Lower lobe of right lung (tissue), 2 donors: ENCODE data around the gene HSD17B12. TPM values are rescaled to one million over a fixed set of nuclear protein-coding genes. Genes with fewer than 3 reads are reported as not detected.

Source experiments
- ATAC-seq, 2 donors: fragments of 200-7000 bp; cut with Tn5 transposase; one replicate each; pipeline ENCODE4 v1.9.1; 2020 to 2022; ENCODE audit warnings: mild to moderate bottlenecking in 2 of 2, moderate library complexity in 2 of 2
- DNase-seq: peaks from one replicate; pipeline ENCODE4 v3.0.0-alpha.2; 2020
- H3K27ac ChIP-seq: fragments of 200-600 bp; one replicate; pipeline ENCODE4 v1.8.0; 2022
- H3K27me3 ChIP-seq: fragments of 200-600 bp; one replicate; pipeline ENCODE4 v1.8.0; 2022; ENCODE audit warnings: low read depth
- H3K36me3 ChIP-seq: fragments of 200-600 bp; one replicate; pipeline ENCODE4 v1.8.0; 2022; ENCODE audit warnings: mild to moderate bottlenecking
- H3K4me1 ChIP-seq: fragments of 200-600 bp; one replicate; pipeline ENCODE4 v1.8.0; 2022
- H3K4me3 ChIP-seq: fragments of 200-600 bp; one replicate; pipeline ENCODE4 v1.8.0; 2022; ENCODE audit warnings: mild to moderate bottlenecking
- H3K9me3 ChIP-seq: fragments of 200-600 bp; one replicate; pipeline ENCODE4 v1.8.0; 2022
- intact Hi-C: fragments of 100-400 bp; cut with DNase I; formaldehyde crosslinking; loops from one replicate; pipeline ENCODE4 v1.11.0; 2022
- total RNA-seq: library from RNA; stranded (reverse); fragmentation: NEBNext Ultra II Directional; extraction: Animal tissue kit (Norgen Biotek cat#: 25700); gene quantifications from one replicate; pipeline ENCODE4 v1.2.1, GENCODE V29; 2021
- TF ChIP-seq, protein P1 (sequence below): fragments of 200-600 bp; IDR thresholded peaks from one replicate; pipeline ENCODE4 v1.8.0; 2022; ENCODE audit warnings: antibody characterized with exemption, mild to moderate bottlenecking
- donor health status: DM: no; HTN: yes; CAD: no; lungs with severe emphysema.

The HSD17B12 gene
- total RNA-seq, 1 donor from 2014 or later: 101 TPM

DNA sequence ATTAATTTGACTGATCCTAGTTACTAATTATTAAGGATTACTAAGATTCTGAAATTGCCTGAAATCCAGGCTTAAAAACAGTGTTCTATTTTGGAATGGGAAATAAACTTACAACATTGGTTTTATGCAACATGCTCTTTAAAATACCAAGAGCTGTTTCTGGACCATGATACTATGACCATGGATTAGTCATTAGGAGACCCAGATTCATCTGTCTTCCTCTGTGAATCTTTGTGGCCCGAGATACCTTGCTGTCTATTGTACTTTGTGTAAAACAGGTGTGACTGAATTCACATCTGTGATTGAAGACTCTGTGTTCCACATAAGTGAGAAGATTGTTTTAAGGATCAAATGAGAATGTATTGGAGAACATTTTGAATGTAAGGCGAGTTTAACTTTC is 98.8 kb downstream of the HSD17B12 start:
- Histone ChIP-seq H3K4me3 (no peak overlapping the region), H3K27me3 (no peaks in the 10 kb centered on the region), H3K9me3 (peaks cover 7% of the 10 kb centered on the region), H3K36me3 (no peaks in the 10 kb centered on the region), H3K27ac (no peak overlapping the region), H3K4me1 (no peaks in the 10 kb centered on the region)
- no peak for DNase-seq
- TF ChIP-seq, protein P1, sequence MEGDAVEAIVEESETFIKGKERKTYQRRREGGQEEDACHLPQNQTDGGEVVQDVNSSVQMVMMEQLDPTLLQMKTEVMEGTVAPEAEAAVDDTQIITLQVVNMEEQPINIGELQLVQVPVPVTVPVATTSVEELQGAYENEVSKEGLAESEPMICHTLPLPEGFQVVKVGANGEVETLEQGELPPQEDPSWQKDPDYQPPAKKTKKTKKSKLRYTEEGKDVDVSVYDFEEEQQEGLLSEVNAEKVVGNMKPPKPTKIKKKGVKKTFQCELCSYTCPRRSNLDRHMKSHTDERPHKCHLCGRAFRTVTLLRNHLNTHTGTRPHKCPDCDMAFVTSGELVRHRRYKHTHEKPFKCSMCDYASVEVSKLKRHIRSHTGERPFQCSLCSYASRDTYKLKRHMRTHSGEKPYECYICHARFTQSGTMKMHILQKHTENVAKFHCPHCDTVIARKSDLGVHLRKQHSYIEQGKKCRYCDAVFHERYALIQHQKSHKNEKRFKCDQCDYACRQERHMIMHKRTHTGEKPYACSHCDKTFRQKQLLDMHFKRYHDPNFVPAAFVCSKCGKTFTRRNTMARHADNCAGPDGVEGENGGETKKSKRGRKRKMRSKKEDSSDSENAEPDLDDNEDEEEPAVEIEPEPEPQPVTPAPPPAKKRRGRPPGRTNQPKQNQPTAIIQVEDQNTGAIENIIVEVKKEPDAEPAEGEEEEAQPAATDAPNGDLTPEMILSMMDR: no peak
- ATAC-seq: no peak
- intact Hi-C loops: no loop called here

DNA sequence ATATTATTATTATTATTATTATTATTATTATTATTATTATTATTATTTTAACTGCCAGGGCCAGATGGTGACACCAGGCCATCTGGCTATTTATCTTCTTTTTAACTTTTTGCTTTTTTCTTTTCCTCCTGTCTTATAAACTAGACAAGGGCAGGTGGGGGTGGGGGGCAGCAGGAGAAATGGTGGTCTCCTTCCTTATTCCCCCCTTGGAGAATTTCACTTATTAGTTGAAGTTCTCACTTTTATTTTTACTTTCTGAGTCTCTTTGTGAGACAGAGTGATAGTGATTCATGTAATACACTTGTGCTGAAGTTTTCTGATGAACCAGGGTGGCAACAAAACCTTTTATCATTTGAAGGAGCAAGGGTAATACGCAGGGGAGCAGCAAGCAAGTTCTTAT is 103.8 kb downstream of the HSD17B12 start:
- H3K27ac ChIP-seq: no peak overlapping the region
- H3K27me3 ChIP-seq: no peaks in the 10 kb centered on the region
- no peaks in the 10 kb centered on the region for H3K4me1 ChIP-seq
- DNase-seq: no peak
- TF ChIP-seq, protein P1: no peak
- H3K9me3 ChIP-seq: peaks cover 16% of the 10 kb centered on the region
- H3K36me3 ChIP-seq: no peaks in the 10 kb centered on the region
- no peak overlapping the region for H3K4me3 ChIP-seq
- intact Hi-C loops: no loop called here
- ATAC-seq: no peak

DNA sequence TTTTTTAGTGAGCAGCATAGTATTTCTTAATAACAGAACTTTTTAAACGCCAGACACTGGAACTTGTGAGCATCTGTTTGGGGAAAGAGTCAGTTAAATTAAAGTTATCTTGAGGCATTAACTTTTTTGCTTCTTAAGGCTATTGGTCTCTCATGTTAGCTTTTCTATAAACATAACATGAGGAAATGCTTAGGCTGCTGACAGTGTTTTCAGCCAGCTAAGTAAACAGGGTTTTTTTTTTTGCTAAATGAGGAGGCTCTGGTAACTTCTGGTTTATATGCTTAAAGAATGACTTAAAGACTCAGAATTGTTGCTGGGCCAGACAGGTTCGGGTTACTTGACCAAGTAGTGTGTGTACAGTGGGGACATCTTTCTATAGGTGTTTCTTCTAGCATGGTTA is 104.3 kb downstream of the HSD17B12 start:
- intact Hi-C loops: no loop called here
- TF ChIP-seq, protein P1: no peak
- H3K36me3 ChIP-seq: no peaks in the 10 kb centered on the region

DNA sequence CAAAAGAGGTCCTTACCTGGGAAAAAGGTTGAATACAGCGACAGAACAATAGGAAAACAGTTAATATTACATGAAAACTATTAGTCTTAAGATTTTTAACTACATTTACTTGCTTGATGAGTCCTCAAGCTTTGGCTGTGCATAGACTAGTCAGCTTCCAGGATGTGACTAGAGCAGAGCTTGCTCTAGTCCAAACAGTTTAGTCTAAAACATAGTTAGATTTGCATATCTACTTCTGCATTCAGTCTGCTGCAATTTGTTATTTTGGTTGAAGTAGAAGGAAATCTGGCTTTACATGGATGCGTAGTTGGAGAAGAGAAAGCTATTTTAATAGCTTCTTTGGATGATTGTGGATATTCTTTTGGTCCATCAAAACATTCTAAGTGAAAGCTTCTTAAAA is 104.8 kb downstream of the HSD17B12 start:
- Histone ChIP-seq H3K27me3 (no peaks in the 10 kb centered on the region), H3K4me3 (no peak overlapping the region), H3K27ac (no peak overlapping the region), H3K9me3 (peaks cover 16% of the 10 kb centered on the region), H3K4me1 (no peaks in the 10 kb centered on the region), H3K36me3 (no peaks in the 10 kb centered on the region)
- DNase-seq: no peak
- intact Hi-C loops: no loop called here
- TF ChIP-seq, protein P1: no peak
- ATAC-seq: no peak

More for the DNA sequence above, 104.3 kb downstream of the HSD17B12 start:
- peaks cover 16% of the 10 kb centered on the region for H3K9me3 ChIP-seq
- DNase-seq: no peak
- no peak overlapping the region for H3K27ac ChIP-seq
- H3K4me3 ChIP-seq: no peak overlapping the region
- no peak for ATAC-seq
- H3K27me3 ChIP-seq: no peaks in the 10 kb centered on the region
- H3K4me1 ChIP-seq: no peaks in the 10 kb centered on the region

DNA sequence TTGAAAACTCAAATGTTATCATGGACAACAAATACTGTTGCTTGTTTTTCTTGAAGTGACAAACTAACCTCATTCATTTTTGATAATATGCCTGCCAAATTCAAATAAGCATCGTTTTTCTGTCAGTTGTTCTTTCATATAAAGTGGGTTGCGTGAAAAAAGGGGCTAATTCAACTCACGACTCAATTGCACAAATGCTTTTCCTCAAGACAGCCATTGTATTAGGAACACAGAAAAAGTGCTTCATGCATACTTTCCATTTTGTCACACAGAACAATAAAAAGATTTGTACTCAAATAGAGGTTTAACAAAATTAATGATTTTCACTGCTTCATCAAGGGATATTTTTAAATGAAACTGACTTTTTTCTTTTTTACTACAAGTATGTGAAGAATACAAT is 105.5 kb downstream of the HSD17B12 start:
- ATAC-seq (no peak), DNase-seq (no peak)
- Histone ChIP-seq H3K4me3 (no peak overlapping the region), H3K9me3 (peaks cover 16% of the 10 kb centered on the region), H3K27ac (no peak overlapping the region), H3K27me3 (no peaks in the 10 kb centered on the region), H3K36me3 (no peaks in the 10 kb centered on the region), H3K4me1 (no peaks in the 10 kb centered on the region)
- TF ChIP-seq, protein P1: no peak
- intact Hi-C loops: no loop called here

DNA sequence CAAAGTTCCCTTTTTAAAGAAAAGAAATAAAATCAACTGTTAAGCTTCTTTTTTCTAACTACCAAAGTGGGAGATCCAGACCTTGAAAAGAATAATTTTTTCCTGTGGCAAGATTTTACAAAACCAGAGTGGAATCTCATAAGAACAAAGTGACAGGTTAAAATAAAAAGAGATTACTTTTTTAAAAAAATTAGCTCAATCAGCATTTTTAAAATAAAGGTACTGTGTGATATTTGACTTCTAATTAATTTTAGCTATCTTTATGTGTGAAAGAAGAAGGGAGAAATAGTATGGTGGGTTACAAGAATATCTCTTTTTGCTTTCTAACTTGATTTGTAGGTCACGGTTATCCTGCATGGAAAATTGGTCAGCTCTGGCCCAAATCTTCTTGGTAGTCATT is 107.3 kb downstream of the HSD17B12 start:
- H3K4me3 ChIP-seq: no peak overlapping the region
- intact Hi-C loops: no loop called here
- TF ChIP-seq, protein P1: no peak
- no peaks in the 10 kb centered on the region for H3K36me3 ChIP-seq
- H3K4me1 ChIP-seq: no peaks in the 10 kb centered on the region
- ATAC-seq (no peak), DNase-seq (no peak)
- H3K27ac ChIP-seq: no peak overlapping the region
- H3K9me3 ChIP-seq: peaks cover 16% of the 10 kb centered on the region
- H3K27me3 ChIP-seq: no peaks in the 10 kb centered on the region
